ENCODE results near the gene SPG21. TPM values are rescaled to one million over a fixed set of nuclear protein-coding genes. Genes with fewer than 3 reads are reported as not detected.

The SPG21 gene
- total RNA-seq, 1 experiment from 2014 or later: 66.6 TPM

- Histone ChIP-seq H3K27ac (ENCODE audit: insufficient read length, low read depth, low read length) (no peak overlapping the region), H2BK5ac (ENCODE audit: insufficient read length, low read length) (no peak overlapping the region), H3K4me1 (ENCODE audit: insufficient read depth, low read length) (no peaks in the 10 kb centered on the region), H3K4ac (ENCODE audit: low read depth, low read length) (no peak overlapping the region), H2BK20ac (ENCODE audit: low read depth, low read length, poor library complexity, severe bottlenecking) (no peak overlapping the region), H2BK120ac (ENCODE audit: low read depth, low read length, poor library complexity, severe bottlenecking) (no peak overlapping the region), H3K18ac (ENCODE audit: insufficient read length, low read depth, low read length) (no peak overlapping the region), H3T11ph (ENCODE audit: low read length) (no peak overlapping the region), H4K91ac (ENCODE audit: insufficient read length, low read depth, low read length) (no peak overlapping the region), H4K5ac (ENCODE audit: insufficient read length, low read depth, low read length) (no peak overlapping the region), H2BK12ac (ENCODE audit: insufficient read length, low read depth, low read length) (no peak overlapping the region), H3K9me3 (ENCODE audit: control insufficient read depth, low read depth, low read length) (no peaks in the 10 kb centered on the region), H4K8ac (replicated peaks; ENCODE audit: insufficient read length, low read depth, low read length) (no peak overlapping the region), H3K56ac (ENCODE audit: insufficient read length, low read depth, low read length) (no peak overlapping the region), H4K20me1 (ENCODE audit: control insufficient read depth, insufficient read depth, insufficient read length) (no peaks in the 10 kb centered on the region), H2AK5ac (ENCODE audit: insufficient read length, low read length) (no peak overlapping the region), H3K9ac (ENCODE audit: extremely low read depth, insufficient read length, low read length) (no peak overlapping the region), H2BK15ac (ENCODE audit: low read depth, low read length) (no peak overlapping the region), H3K4me2 (ENCODE audit: insufficient read depth, insufficient read length, low read length) (no peak overlapping the region), H3K79me2 (ENCODE audit: insufficient read depth, low read length) (no peaks in the 10 kb centered on the region), H3K23me2 (ENCODE audit: insufficient read length, low read depth, low read length, poor library complexity, severe bottlenecking) (no peaks in the 10 kb centered on the region), H3K79me1 (ENCODE audit: insufficient read depth, low read depth, low read length, poor library complexity, severe bottlenecking) (no peaks in the 10 kb centered on the region), H2AFZ (ENCODE audit: low read length) (no peak overlapping the region), H3K14ac (ENCODE audit: insufficient read depth, low read length) (no peak overlapping the region), H3K23ac (ENCODE audit: insufficient read length, low read depth, low read length) (no peak overlapping the region), H3K27me3 (ENCODE audit: insufficient read depth, low read length) (no peaks in the 10 kb centered on the region)
- Mint-ChIP-seq H3K27ac (no peak overlapping the region; a peak in 1 of 7 replicates), H3K4me3 (no peak overlapping the region), H3K27me3 (ENCODE audit: low read depth) (no peaks in the 10 kb centered on the region), H3K4me1 (no peaks in the 10 kb centered on the region), H3K9me3 (peaks cover under 1 to 2% of the 10 kb centered on the region in 2 experiments; a peak in 2 of 5 replicates), H3K36me3 (ENCODE audit: insufficient read depth in 1 of 3, low read depth in 3 of 3) (peaks cover 27 to 77% (median 70%) of the 10 kb centered on the region in 3 experiments)
- TF ChIP-seq CTCF (conservative IDR thresholded peaks at IDR 0.05): no peak
- DNase-seq: no peak
- WGBS (ENCODE audit: extremely low coverage, insufficient read length, low lambda C conversion rate): no CpG with 5 or more reads among the region's 6 CpGs
Observed at GRCh38 chr15:64960153-64960552, 29.6 kb downstream of the SPG21 start.
